Stomach (tissue), 9 donors: ENCODE measurements around the gene ITPKB. TPM values are rescaled to one million over a fixed set of nuclear protein-coding genes. Genes with fewer than 3 reads are reported as not detected.
A peak's percentile ranks its signal among the peaks of the same experiment; 100 is the strongest.

ENCODE experiments used
- DNase-seq, 2 donors: peaks; one replicate each; pipeline versions ENCODE4 v3.0.0 to v3.0.0-alpha.2; 2013 to 2019
- H3K27ac ChIP-seq, 5 donors: fragments of 200-600 bp in 4 of 5; sonication (generic) in 4 of 5; one replicate each; pipeline ENCODE4 v1.5.1; 2013 to 2019; ENCODE audit warnings: mild to moderate bottlenecking in 1 of 5, moderate library complexity in 1 of 5
- H3K27me3 ChIP-seq, 3 donors: fragments of 200-600 bp; sonication (generic); one replicate each; pipeline ENCODE4 v1.5.1; 2017 to 2019; ENCODE audit warnings: mixed run types in 1 of 3
- H3K36me3 ChIP-seq, 4 donors: fragments of 200-600 bp; sonication (generic); 1 replicate in 3 of 4; 2 replicates in 1 of 4; pipeline ENCODE4 v1.5.1; 2016 to 2019
- H3K4me1 ChIP-seq, 4 donors: fragments of 200-600 bp; sonication (generic); one replicate each; pipeline ENCODE4 v1.5.1; 2016 to 2019
- H3K4me3 ChIP-seq, 4 donors: fragments of 200-600 bp; sonication (generic) in 3 of 4; one replicate each; pipeline ENCODE4 v1.5.1; 2016 to 2019; ENCODE audit warnings: mild to moderate bottlenecking in 1 of 4
- H3K9me3 ChIP-seq, 4 donors: fragments of 200-600 bp; sonication (generic); one replicate each; pipeline ENCODE4 v1.5.1; 2016 to 2019
- CTCF ChIP-seq, 7 experiments: fragments of 450-650 bp in 4 of 7; fragments of 200-600 bp in 3 of 7; sonication (generic) in 3 of 7; IDR thresholded peaks; one replicate each; pipeline ENCODE4 v1.5.1; 2016 to 2019; ENCODE audit warnings: antibody characterized with exemption in 7 of 7, control low read depth in 2 of 7, mild to moderate bottlenecking in 1 of 7
- EP300 ChIP-seq: sonication (generic); formaldehyde crosslinking; IDR thresholded peaks from one replicate; pipeline ENCODE4 v1.6.1; 2017; ENCODE audit warnings: antibody characterized with exemption
- POLR2A ChIP-seq, 4 donors: fragments of 450-650 bp; IDR thresholded peaks; one replicate each; pipeline ENCODE4 v1.6.1; 2016; ENCODE audit warnings: antibody characterized with exemption in 4 of 4, control low read depth in 2 of 4, mild to moderate bottlenecking in 1 of 4, moderate library complexity in 1 of 4
- POLR2AphosphoS5 ChIP-seq, 3 donors: sonication (generic); formaldehyde crosslinking; IDR thresholded peaks; one replicate each; pipeline ENCODE4 v1.6.1; 2016; ENCODE audit warnings: antibody characterized with exemption in 3 of 3
- WGBS, 5 donors: extraction: QIAGEN DNeasy Blood & Tissue Kit in 3 of 5; methylation state at CpG; one replicate each; pipeline versions ENCODE4 v1.1.5 to v1.1.7; 2013 to 2018; 5-methylcytosine and 5-hydroxymethylcytosine counted together
- intact Hi-C: fragments of 100-400 bp; cut with DNase I; formaldehyde crosslinking; loops from one replicate; pipeline ENCODE4 v1.15.1; 2023; ENCODE audit warnings: low total_unique reads
- polyA plus RNA-seq, 3 donors: library from polyadenylated mRNA; stranded (reverse); fragments of 200-250 nt; gene quantifications; one replicate each; pipeline ENCODE4 v1.2.3, GENCODE V29; 2013
- total RNA-seq, 5 donors: library from RNA; depleted of rRNA; stranded (reverse); fragments of >200 nt; gene quantifications; one replicate each; pipeline versions ENCODE4 v1.1.0 to v1.2.3, GENCODE V29; 2014 to 2016
- donor health status: healthy with polysubstance abuse.
- donor health status: Bipolar disorder and iron deficiency.
- donor health status: healthy.

Gene ITPKB
- total and polyA plus RNA-seq, 8 donors = 3.8 to 38.8 (median 19.1) TPM

GRCh38 chr1:226733304-226733703 lies 5.8 kb downstream of the ITPKB start:
- WGBS, 5 donors = 30 to 51% (median 39%) methylated on average over 4 of the region's 4 CpGs
- H3K9me3 ChIP-seq = no peaks in the 10 kb centered on the region
- peaks cover 0 to 33% (median 11%) of the 10 kb centered on the region in 4 donors for H3K36me3 ChIP-seq
- no peaks in the 10 kb centered on the region for H3K27me3 ChIP-seq
- intact Hi-C loops = loop anchor here (10.0 kb wide), 1 partner anchor 91 kb away; no protein-coding TSS in a partner anchor
- no peak for TF ChIP-seq POLR2A (IDR thresholded peaks at IDR 0.05)
- no peak for TF ChIP-seq CTCF (IDR thresholded peaks at IDR 0.05)
- TF ChIP-seq POLR2AphosphoS5 (IDR thresholded peaks at IDR 0.05) = no peak
- TF ChIP-seq EP300 = no peak
- peak overlapping the region; percentile 34 to 98 (median 90) for H3K4me3 ChIP-seq
- DNase-seq = no peak
- H3K27ac ChIP-seq = peak overlapping the region in 4 of 5 donors; percentile 45 to 96 (median 92)
- H3K4me1 ChIP-seq = peaks cover 26 to 89% (median 63%) of the 10 kb centered on the region in 4 donors

GRCh38 chr1:226732856-226733291 lies 6.2 kb downstream of the ITPKB start:
- WGBS, 5 donors = 39 to 69% (median 63%) methylated on average over 4 of the region's 4 CpGs
- TF ChIP-seq POLR2AphosphoS5 (IDR thresholded peaks at IDR 0.05) = no peak
- H3K4me1 ChIP-seq = peaks cover 26 to 93% (median 65%) of the 10 kb centered on the region in 4 donors
- no peaks in the 10 kb centered on the region for H3K27me3 ChIP-seq
- intact Hi-C loops = loop anchor here (10.0 kb wide), 1 partner anchor 92 kb away; no protein-coding TSS in a partner anchor
- H3K27ac ChIP-seq = peak overlapping the region; percentile 5 to 96 (median 91)
- H3K9me3 ChIP-seq = no peaks in the 10 kb centered on the region
- peak overlapping the region; percentile 34 to 98 (median 90) for H3K4me3 ChIP-seq
- no peak for DNase-seq
- H3K36me3 ChIP-seq = peaks cover 0 to 33% (median 11%) of the 10 kb centered on the region in 4 donors

- peaks cover 0 to 29% (median 11%) of the 10 kb centered on the region in 4 donors for H3K36me3 ChIP-seq
- H3K27ac ChIP-seq = peak overlapping the region in 4 of 5 donors; percentile 20 to 96 (median 38)
- no peak for DNase-seq
- intact Hi-C loops = loop anchor here (10.0 kb wide), 1 partner anchor 93 kb away; no protein-coding TSS in a partner anchor
- no peaks in the 10 kb centered on the region for H3K9me3 ChIP-seq
- 45 to 54% (median 48%) methylated on average over 3 of the region's 3 CpGs for WGBS, 5 donors
- H3K4me1 ChIP-seq = peaks cover 35 to 98% (median 66%) of the 10 kb centered on the region in 4 donors
- H3K27me3 ChIP-seq = no peaks in the 10 kb centered on the region
- peak overlapping the region in 2 of 4 donors; percentile 13 to 98 for H3K4me3 ChIP-seq
- TF ChIP-seq EP300 = no peak
- no peak for TF ChIP-seq POLR2A (IDR thresholded peaks at IDR 0.05)
- no peak for TF ChIP-seq CTCF (IDR thresholded peaks at IDR 0.05)
- no peak for TF ChIP-seq POLR2AphosphoS5 (IDR thresholded peaks at IDR 0.05)
Observed at GRCh38 chr1:226731257-226731893, 7.7 kb downstream of the ITPKB start.

GRCh38 chr1:226730836-226731235 lies 8.2 kb downstream of the ITPKB start:
- no peaks in the 10 kb centered on the region for H3K9me3 ChIP-seq
- no peaks in the 10 kb centered on the region for H3K27me3 ChIP-seq
- H3K27ac ChIP-seq = peak overlapping the region in 3 of 5 donors; percentile 30 to 96 (median 45)
- TF ChIP-seq CTCF (IDR thresholded peaks at IDR 0.05) (no peak), EP300 (no peak), POLR2AphosphoS5 (IDR thresholded peaks at IDR 0.05) (no peak), POLR2A (IDR thresholded peaks at IDR 0.05) (no peak)
- no peak for DNase-seq
- intact Hi-C loops = loop anchor here (10.0 kb wide), 1 partner anchor 94 kb away; no protein-coding TSS in a partner anchor
- peak overlapping the region in 1 of 4 donors; percentile 13 for H3K4me3 ChIP-seq
- 26 to 52% (median 42%) methylated on average over 3 of the region's 3 CpGs for whole genome bisulfite sequencing, 5 donors
- peaks cover 0 to 24% (median 11%) of the 10 kb centered on the region in 4 donors for H3K36me3 ChIP-seq
- peaks cover 31 to 96% (median 66%) of the 10 kb centered on the region in 4 donors for H3K4me1 ChIP-seq
